AG10803 (cell line): Measurements from ENCODE around the gene TUBB4A.

Source experiments
- DNase-seq: peaks from one replicate; pipeline ENCODE4 v3.0.0; 2010; ENCODE audit warnings: low read depth
- H3K4me3 ChIP-seq: 2 replicates; pipeline ENCODE4 v1.5.1; 2011; ENCODE audit warnings: mild to moderate bottlenecking, low read length, control low read depth
- TF ChIP-seq, protein P1 (sequence below): conservative IDR thresholded peaks from 2 replicates; pipeline ENCODE4 v1.5.1; 2011; ENCODE audit warnings: mild to moderate bottlenecking, low read length, control low read depth, inconsistent platforms

TUBB4A gene

DNA sequence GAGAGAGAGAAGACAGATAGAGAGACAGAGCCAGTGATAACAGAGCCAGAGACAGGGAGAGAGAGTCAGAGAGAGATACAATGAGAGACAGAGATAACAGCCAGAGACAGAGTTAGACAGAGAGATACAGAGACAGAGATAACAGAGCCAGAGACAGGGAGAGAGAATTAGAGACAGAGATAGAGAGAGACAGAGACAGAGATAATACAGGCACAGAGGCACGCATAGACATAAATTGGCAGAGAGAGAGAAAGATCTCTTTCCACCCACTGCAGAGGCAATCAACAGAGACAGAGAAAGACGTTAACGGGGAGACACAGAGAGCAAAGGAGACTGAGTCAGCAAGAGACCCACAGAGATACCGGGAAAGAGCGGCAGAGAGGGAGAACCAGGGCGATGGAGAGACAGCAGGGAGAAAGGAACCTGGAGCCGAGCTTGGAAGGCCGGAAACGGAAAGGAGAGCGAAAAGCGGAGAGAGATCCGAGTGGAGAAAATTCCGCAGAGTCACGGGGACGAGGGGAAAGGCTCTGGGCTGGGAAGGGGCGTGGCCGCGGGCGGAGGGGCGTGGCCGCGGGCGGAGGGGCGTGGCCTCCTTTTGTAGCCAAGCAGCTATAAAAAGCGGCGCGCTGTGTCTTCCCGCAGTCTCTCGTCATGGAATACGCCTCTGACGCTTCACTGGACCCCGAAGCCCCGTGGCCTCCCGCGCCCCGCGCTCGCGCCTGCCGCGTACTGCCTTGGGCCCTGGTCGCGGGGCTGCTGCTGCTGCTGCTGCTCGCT lies 28.5 kb upstream of the TUBB4A start, which contains the start of gene TNFSF9:
Gene TNFSF9, plus strand, starts transcription at position 641 of the 777 bp plus-strand sequence. Its CDS starts 11 bp downstream, at position 652.
- TF ChIP-seq, protein P1, sequence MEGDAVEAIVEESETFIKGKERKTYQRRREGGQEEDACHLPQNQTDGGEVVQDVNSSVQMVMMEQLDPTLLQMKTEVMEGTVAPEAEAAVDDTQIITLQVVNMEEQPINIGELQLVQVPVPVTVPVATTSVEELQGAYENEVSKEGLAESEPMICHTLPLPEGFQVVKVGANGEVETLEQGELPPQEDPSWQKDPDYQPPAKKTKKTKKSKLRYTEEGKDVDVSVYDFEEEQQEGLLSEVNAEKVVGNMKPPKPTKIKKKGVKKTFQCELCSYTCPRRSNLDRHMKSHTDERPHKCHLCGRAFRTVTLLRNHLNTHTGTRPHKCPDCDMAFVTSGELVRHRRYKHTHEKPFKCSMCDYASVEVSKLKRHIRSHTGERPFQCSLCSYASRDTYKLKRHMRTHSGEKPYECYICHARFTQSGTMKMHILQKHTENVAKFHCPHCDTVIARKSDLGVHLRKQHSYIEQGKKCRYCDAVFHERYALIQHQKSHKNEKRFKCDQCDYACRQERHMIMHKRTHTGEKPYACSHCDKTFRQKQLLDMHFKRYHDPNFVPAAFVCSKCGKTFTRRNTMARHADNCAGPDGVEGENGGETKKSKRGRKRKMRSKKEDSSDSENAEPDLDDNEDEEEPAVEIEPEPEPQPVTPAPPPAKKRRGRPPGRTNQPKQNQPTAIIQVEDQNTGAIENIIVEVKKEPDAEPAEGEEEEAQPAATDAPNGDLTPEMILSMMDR: no peak
- peak within 1 kb of the TSS; percentile 92 for H3K4me3 ChIP-seq
- peak; percentile 80 for DNase-seq

DNA sequence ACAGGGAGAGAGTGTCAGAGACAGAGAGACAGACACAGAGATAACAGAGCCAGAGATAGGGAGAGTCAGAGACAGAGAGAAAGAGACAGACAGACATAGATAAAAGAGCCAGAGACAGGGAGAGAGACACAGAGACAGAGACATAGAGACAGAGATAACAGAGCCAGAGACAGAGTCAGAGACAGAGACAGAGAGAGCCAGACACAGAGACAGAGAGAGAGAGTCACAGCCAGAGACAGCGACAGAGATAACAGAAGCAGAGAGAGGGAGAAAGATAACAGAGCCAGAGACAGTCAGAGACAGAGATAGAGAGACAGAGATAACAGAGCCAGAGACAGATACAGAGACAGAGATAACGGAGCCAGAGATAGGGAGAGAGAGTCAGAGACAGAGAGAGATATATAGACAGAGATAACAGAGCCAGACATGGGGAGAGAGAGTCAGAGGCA lies 27.9 kb upstream of the TUBB4A start:
- DNase-seq: no peak
- peak overlapping the region; percentile 92 for H3K4me3 ChIP-seq
- TF ChIP-seq, protein P1: no peak

DNA sequence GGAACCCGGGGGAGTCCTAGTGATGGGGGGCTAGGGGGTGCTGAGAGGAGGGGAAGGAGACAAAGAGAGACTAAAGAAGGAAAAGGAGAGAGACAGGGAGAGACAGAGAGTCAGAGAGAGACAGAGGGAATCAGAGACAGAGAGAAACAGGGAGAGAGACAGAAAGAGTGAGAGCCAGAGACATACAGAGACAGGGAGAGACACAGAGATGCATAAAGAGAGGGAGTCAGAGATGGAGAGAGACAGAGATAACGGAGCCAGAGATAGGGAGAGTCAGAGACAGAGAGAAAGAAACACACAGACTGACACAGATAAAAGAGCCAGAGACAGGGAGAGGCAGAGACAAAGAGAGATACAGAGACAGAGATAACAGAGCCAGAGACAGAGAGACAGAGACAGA lies 27.2 kb upstream of the TUBB4A start:
- TF ChIP-seq, protein P1: no peak
- DNase-seq: no peak
- H3K4me3 ChIP-seq: no peak overlapping the region

DNA sequence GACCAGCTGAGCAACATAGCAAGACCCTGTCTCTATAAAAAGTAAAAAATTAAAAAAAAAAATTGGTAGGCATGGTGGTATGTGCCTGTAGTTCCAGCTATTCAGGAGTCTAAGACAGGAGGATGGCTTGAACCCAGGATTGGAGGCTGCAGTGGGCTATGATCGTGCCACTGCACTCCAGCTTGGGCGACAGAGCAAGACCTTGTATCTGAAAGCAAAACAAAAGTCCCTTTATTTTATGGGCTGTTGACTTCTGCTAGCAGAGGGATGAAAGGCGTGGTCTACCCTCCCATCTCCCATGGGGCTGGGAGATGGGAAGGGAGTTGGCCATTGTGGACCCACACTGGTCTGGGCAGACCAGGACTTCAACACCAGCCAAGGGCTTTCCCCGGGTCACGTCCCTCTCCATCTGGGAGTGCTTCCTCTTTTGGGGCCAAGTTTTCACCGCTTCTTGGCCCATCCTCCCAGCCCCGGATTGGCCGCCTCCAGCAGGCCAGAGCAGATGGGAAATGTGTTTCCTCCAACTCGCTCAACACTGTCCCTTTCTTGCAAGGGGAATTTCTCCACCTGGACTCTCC lies 26.5 kb upstream of the TUBB4A start:
- no peak overlapping the region for H3K4me3 ChIP-seq
- TF ChIP-seq, protein P1: no peak
- no peak for DNase-seq

DNA sequence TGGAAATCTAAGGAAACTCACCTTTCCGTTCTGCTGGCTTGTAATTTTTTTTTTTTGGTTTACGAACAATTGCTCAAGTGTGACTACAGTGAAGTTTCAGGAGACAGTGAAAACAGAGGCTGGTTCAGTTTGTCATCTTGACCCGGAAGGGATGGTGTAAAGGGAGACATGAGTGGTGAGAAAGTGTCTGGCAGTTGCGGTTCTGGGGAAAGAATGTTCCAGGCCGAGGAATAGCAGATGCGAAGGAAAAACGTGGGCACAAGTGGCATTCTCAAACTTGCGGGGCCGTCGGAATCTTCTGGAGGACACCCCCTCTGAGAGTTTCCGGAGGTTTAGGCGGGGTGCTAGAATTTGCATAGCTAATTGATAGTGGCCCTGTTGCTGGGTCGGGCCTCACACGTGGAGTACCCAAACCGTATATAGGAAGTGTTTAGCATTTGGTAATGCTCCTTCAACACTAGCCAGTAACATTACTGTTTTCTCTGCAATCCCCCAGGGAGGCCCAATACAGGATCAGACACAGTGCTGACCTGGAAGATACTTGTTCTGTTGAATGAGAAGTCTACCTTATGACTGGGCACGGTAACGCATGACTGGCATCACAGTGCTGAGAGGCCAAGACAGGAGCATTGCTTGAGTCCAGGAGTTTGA lies 25.9 kb upstream of the TUBB4A start:
- no peak overlapping the region for H3K4me3 ChIP-seq
- TF ChIP-seq, protein P1: no peak
- DNase-seq: no peak

DNA sequence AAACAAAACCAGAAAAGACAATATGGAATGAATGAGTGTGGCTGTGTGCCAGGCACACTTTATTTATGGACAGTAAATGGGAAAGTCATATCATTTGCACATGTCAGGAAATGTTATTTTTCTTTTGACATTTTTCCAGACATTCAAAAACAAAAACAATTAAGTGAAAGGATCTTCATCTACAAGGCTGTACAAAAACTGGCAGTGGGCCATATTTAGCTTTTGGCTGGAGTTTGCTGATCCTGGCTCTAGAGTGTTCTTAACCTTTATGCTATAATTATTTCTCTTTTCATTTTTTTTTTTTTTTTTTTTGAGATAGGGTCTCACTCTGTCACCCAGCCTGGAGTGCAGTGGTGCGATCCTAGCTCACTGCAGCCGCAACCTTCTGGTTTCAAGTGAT lies 22.2 kb upstream of the TUBB4A start:
- TF ChIP-seq, protein P1: no peak
- no peak overlapping the region for H3K4me3 ChIP-seq
- DNase-seq: no peak
